ENCODE measurements around the gene VTCN1. TPM values are rescaled to one million over a fixed set of nuclear protein-coding genes. Genes with fewer than 3 reads are reported as not detected.
"Not testable (repeated sequence)": the region's sequence is repeated elsewhere in the genome, so short reads cannot be mapped to it uniquely, and the experiment has no call there.

VTCN1 gene
- polyA plus RNA-seq, 2 of the 4 experiments (the other 2 are of a cell fraction), result 0.04 to 0.18 TPM

- Histone ChIP-seq H3K4me1 (peaks cover 5% of the 10 kb centered on the region; the same call in 2 of the 3 replicates), H3K9me3 (no peaks in the 10 kb centered on the region), H3K4me2 (peak overlapping the region; percentile 88), H3K4me3 (peak overlapping the region; percentile 60), H3K27ac (peak overlapping the region; percentile 83 to 93)
- no peak for FAIRE-seq
- no peak for TF ChIP-seq HOXB13 (CRISPR knock-in tag; IDR thresholded peaks at IDR 0.05; ENCODE audit: low read depth)
- no peak for TF ChIP-seq RFX5 (IDR thresholded peaks at IDR 0.05)
- TF ChIP-seq TP53 (CRISPR knock-in tag; IDR thresholded peaks at IDR 0.05), result no peak
- no peak for TF ChIP-seq REST (IDR thresholded peaks at IDR 0.05)
- TF ChIP-seq USF2 (IDR thresholded peaks at IDR 0.05), result no peak
- TF ChIP-seq EP300 (IDR thresholded peaks at IDR 0.05), result no peak
- no peak for TF ChIP-seq MAX (IDR thresholded peaks at IDR 0.05)
- no peak for TF ChIP-seq ELK1 (IDR thresholded peaks at IDR 0.05; ENCODE audit: low read depth, low read length)
- no peak for TF ChIP-seq ATOH8 (CRISPR knock-in tag; IDR thresholded peaks at IDR 0.05; ENCODE audit: low read depth)
- no peak for TF ChIP-seq RAD21 (conservative IDR thresholded peaks at IDR 0.05 in 1 of 2, IDR thresholded peaks at IDR 0.05 in 1 of 2)
- no peak for TF ChIP-seq JUN (IDR thresholded peaks at IDR 0.05)
- TF ChIP-seq POLR2AphosphoS2 (conservative IDR thresholded peaks at IDR 0.05; ENCODE audit: low read length), result no peak
- no peak for TF ChIP-seq KDM1A (IDR thresholded peaks at IDR 0.05; ENCODE audit: low read depth)
- TF ChIP-seq CBX2 (IDR thresholded peaks at IDR 0.05; ENCODE audit: borderline replicate concordance, low read depth), result no peak
- no peak for TF ChIP-seq CTCF (IDR thresholded peaks at IDR 0.05)
- no peak for TF ChIP-seq HMGXB4 (CRISPR knock-in tag; IDR thresholded peaks at IDR 0.05; ENCODE audit: borderline replicate concordance)
- no peak for TF ChIP-seq CEBPB (IDR thresholded peaks at IDR 0.05)
- 40% methylated on average over 17 of the region's 29 CpGs for WGBS (ENCODE audit: missing lambda C conversion rate)
- peak; percentile 65 to 67 for ATAC-seq
- peak in 1 of 2 experiments; percentile 10 for DNase-seq (ENCODE audit: low read depth in 1 of 2, low spot score in 1 of 2)
- POLR2A ChIA-PET, result no interaction called here
- CTCF ChIA-PET, result interaction anchor here (0.6 to 3.5 kb wide), 5 partner anchors 12 to 164 kb away, joined by 3 to 22 read pairs (median 3); no protein-coding TSS in a partner anchor
Observed at GRCh38 chr1:117120774-117121588, 89.7 kb downstream of the VTCN1 start.

- DNase-seq (ENCODE audit: low read depth in 1 of 2, low spot score in 1 of 2); H3K4me1 ChIP-seq; H3K4me2 ChIP-seq; H3K9me3 ChIP-seq; POLR2A ChIA-PET; H3K27ac ChIP-seq; H3K4me3 ChIP-seq; ATAC-seq; FAIRE-seq: not testable (repeated sequence)
- CTCF ChIA-PET, result interaction anchor here (0.7 to 1.5 kb wide), 4 partner anchors 9 to 165 kb away, joined by 3 to 8 read pairs (median 4); no protein-coding TSS in a partner anchor
- 98% methylated on average over 10 of the region's 10 CpGs for WGBS (ENCODE audit: missing lambda C conversion rate)
Observed at GRCh38 chr1:117119144-117119543, 91.6 kb downstream of the VTCN1 start.

All from A549 (cell line).